Left kidney (tissue), 2 donors: ENCODE data around the gene GPHN. TPM values are rescaled to one million over a fixed set of nuclear protein-coding genes. Genes with fewer than 3 reads are reported as not detected.
A peak's percentile ranks its signal among the peaks of the same experiment; 100 is the strongest.

Source experiments
- DNase-seq: peaks from one replicate; pipeline ENCODE4 v3.0.0-alpha.2; 2013
- polyA plus RNA-seq: library from polyadenylated mRNA; unstranded; fragments of 120-200 nt; gene quantifications from one replicate; pipeline ENCODE4 v1.2.1, GENCODE V29; 2013; ENCODE audit not compliant: insufficient read length

The GPHN gene
- polyA plus RNA-seq, 1 donor, result 78.2 TPM

GRCh38 chr14:67166450-67166853 lies 658.5 kb downstream of the GPHN start:
- peak; percentile 40 for DNase-seq

GRCh38 chr14:67167420-67168109 lies 659.6 kb downstream of the GPHN start:
- DNase-seq, result no peak

GRCh38 chr14:67168110-67168441 lies 660.1 kb downstream of the GPHN start:
- no peak for DNase-seq

- no peak for DNase-seq
Measured at GRCh38 chr14:67170660-67171059, 662.7 kb downstream of the GPHN start.

GRCh38 chr14:67172056-67172455 lies 664.1 kb downstream of the GPHN start:
- DNase-seq, result no peak

- DNase-seq, result no peak
Measured at GRCh38 chr14:67172520-67172919, 664.6 kb downstream of the GPHN start.

GRCh38 chr14:67173719-67174118 lies 665.8 kb downstream of the GPHN start:
- DNase-seq, result no peak

GRCh38 chr14:67186172-67186768 lies 678.3 kb downstream of the GPHN start:
- no peak for DNase-seq

- DNase-seq, result no peak
Measured at GRCh38 chr14:67186789-67187584, 679.0 kb downstream of the GPHN start.

- no peak for DNase-seq
Measured at GRCh38 chr14:67187826-67188225, 679.9 kb downstream of the GPHN start.

GRCh38 chr14:67188326-67188725 lies 680.4 kb downstream of the GPHN start:
- DNase-seq, result no peak

- no peak for DNase-seq
Measured at GRCh38 chr14:67191768-67192290, 683.9 kb downstream of the GPHN start.

- DNase-seq, result no peak
Measured at GRCh38 chr14:67192366-67192765, 684.4 kb downstream of the GPHN start.

GRCh38 chr14:67195279-67195678 lies 687.3 kb downstream of the GPHN start:
- DNase-seq, result no peak

GRCh38 chr14:67199016-67199415 lies 691.1 kb downstream of the GPHN start:
- no peak for DNase-seq

GRCh38 chr14:67207810-67208209 lies 699.9 kb downstream of the GPHN start:
- DNase-seq, result no peak

- no peak for DNase-seq
Measured at GRCh38 chr14:67218126-67218525, 710.2 kb downstream of the GPHN start.

GRCh38 chr14:67221248-67221981 lies 713.5 kb downstream of the GPHN start:
- no peak for DNase-seq

GRCh38 chr14:67221982-67222328 lies 714.0 kb downstream of the GPHN start:
- DNase-seq, result no peak

- DNase-seq, result no peak
Measured at GRCh38 chr14:67225523-67225922, 717.6 kb downstream of the GPHN start.

- no peak for DNase-seq
Measured at GRCh38 chr14:67228325-67228984, 720.5 kb downstream of the GPHN start.
